HepG2 (cell line): ENCODE data around the gene SPPL2B. TPM values are rescaled to one million over a fixed set of nuclear protein-coding genes. Genes with fewer than 3 reads are reported as not detected.

ENCODE experiments used
- EHMT2 ChIP-seq: fragments of 200-600 bp; sonication (generic); IDR thresholded peaks from 2 replicates; pipeline ENCODE4 v1.7.0; 2017; ENCODE audit warnings: antibody characterized with exemption, low read depth, low read length, borderline replicate concordance
- FOXO1 ChIP-seq: sonication (generic); formaldehyde crosslinking; IDR thresholded peaks from 2 replicates; pipeline ENCODE4 v1.4.0; 2020; ENCODE audit warnings: missing genetic modification reagents
- HMGXB4 ChIP-seq, 2 experiments: sonication (generic) in 1 of 2; formaldehyde crosslinking in 1 of 2; IDR thresholded peaks; 2 replicates each; pipeline versions ENCODE4 v1.4.0 to v1.6.1; 2018 to 2020; ENCODE audit warnings: missing genetic modification reagents in 2 of 2, borderline replicate concordance in 1 of 2, low read depth in 1 of 2, mild to moderate bottlenecking in 1 of 2, missing biosample characterization in 1 of 2
- ISX ChIP-seq: sonication (generic); formaldehyde crosslinking; conservative IDR thresholded peaks from 2 replicates; pipeline ENCODE4 v1.5.0; 2020; ENCODE audit warnings: missing genetic modification reagents
- KAT2B ChIP-seq: fragments of 150-350 bp; IDR thresholded peaks from 2 replicates; pipeline ENCODE4 v1.6.1; 2014; ENCODE audit warnings: low read depth, low read length, borderline replicate concordance
- KDM4B ChIP-seq: sonication (generic); formaldehyde crosslinking; IDR thresholded peaks from 2 replicates; pipeline ENCODE4 v1.4.0; 2020; ENCODE audit warnings: missing genetic modification reagents
- KLF6 ChIP-seq: IDR thresholded peaks from 2 replicates; pipeline ENCODE4 v1.8.0; 2016; ENCODE audit warnings: missing biosample characterization, missing genetic modification reagents
- MEIS1 ChIP-seq: sonication (generic); formaldehyde crosslinking; IDR thresholded peaks from 2 replicates; pipeline ENCODE4 v1.9.0; 2021; ENCODE audit warnings: mild to moderate bottlenecking, missing genetic modification reagents, moderate library complexity, borderline replicate concordance
- PHB2 ChIP-seq: fragments of 450-650 bp; IDR thresholded peaks from 2 replicates; pipeline ENCODE4 v1.6.1; 2018; ENCODE audit not compliant: partially characterized antibody
- PHF5A ChIP-seq: IDR thresholded peaks from one replicate; pipeline ENCODE4 v1.6.1; 2018; ENCODE audit warnings: low read depth, missing genetic modification reagents; ENCODE audit not compliant: unreplicated experiment
- SKIL ChIP-seq: sonication (generic); formaldehyde crosslinking; IDR thresholded peaks from 2 replicates; pipeline ENCODE4 v1.8.0; 2022; ENCODE audit warnings: missing genetic modification reagents, mild to moderate bottlenecking, moderate library complexity, borderline replicate concordance
- SRF ChIP-seq: IDR thresholded peaks from 2 replicates; pipeline ENCODE4 v1.6.1; 2011; ENCODE audit warnings: mild to moderate bottlenecking, low read depth, low read length, moderate library complexity
- ZC3H4 ChIP-seq: sonication (generic); formaldehyde crosslinking; IDR thresholded peaks from 2 replicates; pipeline ENCODE4 v1.4.0; 2020; ENCODE audit warnings: missing genetic modification reagents, borderline replicate concordance
- ZFP82 ChIP-seq: sonication (generic); formaldehyde crosslinking; IDR thresholded peaks from 2 replicates; pipeline ENCODE4 v1.5.1; 2020; ENCODE audit warnings: mild to moderate bottlenecking, missing genetic modification reagents, borderline replicate concordance
- ZFP90 ChIP-seq: sonication (generic); formaldehyde crosslinking; IDR thresholded peaks from 2 replicates; pipeline ENCODE4 v1.8.0; 2022; ENCODE audit warnings: missing genetic modification reagents, mild to moderate bottlenecking, inconsistent platforms, borderline replicate concordance
- ZNF232 ChIP-seq: sonication (generic); formaldehyde crosslinking; IDR thresholded peaks from 2 replicates; pipeline ENCODE4 v1.4.0; 2020; ENCODE audit warnings: missing genetic modification reagents, borderline replicate concordance
- ZNF33B ChIP-seq: sonication (generic); formaldehyde crosslinking; IDR thresholded peaks from 2 replicates; pipeline ENCODE4 v1.5.1; 2020; ENCODE audit warnings: mild to moderate bottlenecking, missing genetic modification reagents
- ZNF441 ChIP-seq: sonication (generic); formaldehyde crosslinking; IDR thresholded peaks from 2 replicates; pipeline ENCODE4 v1.7.0; 2021; ENCODE audit warnings: missing genetic modification reagents, borderline replicate concordance
- ZNF460 ChIP-seq: sonication (generic); formaldehyde crosslinking; IDR thresholded peaks from 2 replicates; pipeline ENCODE4 v1.5.1; 2020; ENCODE audit warnings: missing genetic modification reagents, mild to moderate bottlenecking, borderline replicate concordance
- ZNF496 ChIP-seq: sonication (generic); formaldehyde crosslinking; IDR thresholded peaks from 2 replicates; pipeline ENCODE4 v1.8.1; 2023; ENCODE audit warnings: mild to moderate bottlenecking, moderate library complexity, missing genetic modification reagents; ENCODE audit not compliant: insufficient replicate concordance
- ZNF704 ChIP-seq: sonication (generic); formaldehyde crosslinking; IDR thresholded peaks from 2 replicates; pipeline ENCODE4 v1.8.1; 2023; ENCODE audit warnings: mild to moderate bottlenecking, inconsistent platforms, moderate library complexity, missing genetic modification reagents, borderline replicate concordance
- ZNF724P ChIP-seq: sonication (generic); formaldehyde crosslinking; IDR thresholded peaks from 2 replicates; pipeline ENCODE4 v1.8.0; 2022; ENCODE audit warnings: missing genetic modification reagents, borderline replicate concordance
- ZNF773 ChIP-seq: sonication (generic); formaldehyde crosslinking; IDR thresholded peaks from 2 replicates; pipeline ENCODE4 v1.4.0; 2020; ENCODE audit warnings: missing genetic modification reagents, borderline replicate concordance
- polyA plus RNA-seq, 8 experiments: library from polyadenylated mRNA; depleted of rRNA in 3 of 8; stranded (reverse) in 7 of 8; unstranded in 1 of 8; fragments of >200 nt; fragmentation: Illumina TruSeq in 4 of 8; extraction: Trizol in 4 of 8; gene quantifications; 2 replicates each; pipeline versions ENCODE4 v1.2.1 to v1.2.3, GENCODE V29; 2011 to 2016; ENCODE audit warnings: low read depth in 4 of 8, missing spikeins in 1 of 8, mixed read lengths in 1 of 8; ENCODE audit not compliant: insufficient read depth in 1 of 8
- total RNA-seq, 5 experiments: library from RNA; depleted of rRNA; stranded (reverse); fragments of >200 nt; fragmentation: Illumina TruSeq; extraction: Trizol; gene quantifications; 2 replicates each; pipeline ENCODE4 v1.2.3, GENCODE V29; 2016; ENCODE audit warnings: low read depth in 1 of 5
- TF ChIP-seq, protein P1 (sequence below): sonication (generic); formaldehyde crosslinking; IDR thresholded peaks from 2 replicates; pipeline ENCODE4 v1.4.0; 2020; ENCODE audit warnings: low read depth, mild to moderate bottlenecking, missing genetic modification reagents

The SPPL2B gene
- total and polyA plus RNA-seq, 2 of the 13 experiments (the other 11 are each of a cell fraction or from before 2014, with no cell fraction given) = 14.9 to 15.2 TPM

DNA sequence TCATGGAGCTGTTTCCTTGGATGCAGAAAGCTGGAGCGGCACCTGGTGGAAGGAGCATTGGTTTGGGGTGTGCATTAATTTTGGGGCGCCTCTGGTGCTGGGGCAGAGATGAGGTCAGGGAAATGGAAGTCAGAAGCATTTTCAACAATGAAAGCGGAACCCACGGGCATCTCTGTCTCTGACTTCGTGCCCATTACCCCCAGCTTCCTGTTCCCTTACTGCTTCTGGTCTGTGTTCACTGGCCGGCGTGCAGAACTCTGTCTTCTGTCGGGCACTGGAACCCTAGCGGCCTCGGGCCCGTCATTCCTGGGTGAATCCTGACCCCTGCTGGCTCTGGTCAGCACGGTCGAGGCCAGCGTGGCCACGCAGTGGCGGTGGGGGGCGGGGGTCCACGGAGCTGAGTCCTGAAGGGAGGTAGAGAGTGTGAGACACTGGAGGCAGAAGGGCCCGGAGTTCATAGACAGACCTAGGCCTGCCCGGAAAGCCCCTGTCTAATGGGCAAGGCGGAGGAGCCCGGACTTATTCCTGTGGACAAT is 12.6 kb upstream of the SPPL2B start (continued):
- no peak for TF ChIP-seq SKIL
- TF ChIP-seq, protein P1, sequence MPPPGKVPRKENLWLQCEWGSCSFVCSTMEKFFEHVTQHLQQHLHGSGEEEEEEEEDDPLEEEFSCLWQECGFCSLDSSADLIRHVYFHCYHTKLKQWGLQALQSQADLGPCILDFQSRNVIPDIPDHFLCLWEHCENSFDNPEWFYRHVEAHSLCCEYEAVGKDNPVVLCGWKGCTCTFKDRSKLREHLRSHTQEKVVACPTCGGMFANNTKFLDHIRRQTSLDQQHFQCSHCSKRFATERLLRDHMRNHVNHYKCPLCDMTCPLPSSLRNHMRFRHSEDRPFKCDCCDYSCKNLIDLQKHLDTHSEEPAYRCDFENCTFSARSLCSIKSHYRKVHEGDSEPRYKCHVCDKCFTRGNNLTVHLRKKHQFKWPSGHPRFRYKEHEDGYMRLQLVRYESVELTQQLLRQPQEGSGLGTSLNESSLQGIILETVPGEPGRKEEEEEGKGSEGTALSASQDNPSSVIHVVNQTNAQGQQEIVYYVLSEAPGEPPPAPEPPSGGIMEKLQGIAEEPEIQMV = no peak
- no peak for TF ChIP-seq ZNF496 (CRISPR knock-in tag)
- no peak for TF ChIP-seq KDM4B (CRISPR knock-in tag)
- no peak for TF ChIP-seq PHF5A (CRISPR knock-in tag)
- TF ChIP-seq HMGXB4 (CRISPR knock-in tag; IDR thresholded peaks at IDR 0.05; ENCODE audit: borderline replicate concordance in 1 of 2, low read depth in 1 of 2) = peak; percentile 90 to 94
- no peak for TF ChIP-seq MEIS1 (CRISPR knock-in tag)
- no peak for TF ChIP-seq ZFP90 (CRISPR knock-in tag)
- TF ChIP-seq FOXO1 (CRISPR knock-in tag) = no peak; the same call in 1 of the 2 replicates
- no peak for TF ChIP-seq ZNF704 (CRISPR knock-in tag)
- no peak for TF ChIP-seq ZNF232 (CRISPR knock-in tag)
- no peak for TF ChIP-seq EHMT2
- TF ChIP-seq PHB2 = no peak
- no peak for TF ChIP-seq KLF6 (CRISPR knock-in tag)
- no peak for TF ChIP-seq ISX (CRISPR knock-in tag)
- TF ChIP-seq ZFP82 (CRISPR knock-in tag) = no peak
- no peak for TF ChIP-seq ZNF724P (CRISPR knock-in tag)
- TF ChIP-seq ZNF33B (CRISPR knock-in tag) = no peak
- no peak for TF ChIP-seq KAT2B
- no peak for TF ChIP-seq ZC3H4
- TF ChIP-seq ZNF460 = no peak
- no peak for TF ChIP-seq ZNF773 (CRISPR knock-in tag)
- TF ChIP-seq SRF = no peak
- TF ChIP-seq ZNF441 (CRISPR knock-in tag) = no peak
